ENCODE results near the gene IRF3.
A peak's percentile ranks its signal among the peaks of the same experiment; 100 is the strongest.
"Not testable (repeated sequence)": the region's sequence is repeated elsewhere in the genome, so short reads cannot be mapped to it uniquely, and the experiment has no call there.

Gene IRF3

GRCh38 chr19:49652551-49653465 lies 12.8 kb downstream of the IRF3 start:
- FAIRE-seq: no peak

GRCh38 chr19:49651820-49652550 lies 13.7 kb downstream of the IRF3 start:
- DNase-seq (ENCODE audit: extremely low spot score, insufficient read length, low read depth) (no peak), FAIRE-seq (no peak)

More at GRCh38 chr19:49652551-49653465, 12.8 kb downstream of the IRF3 start:
- no peak for DNase-seq (ENCODE audit: extremely low spot score, insufficient read length, low read depth)

- FAIRE-seq (no peak), DNase-seq (ENCODE audit: extremely low spot score, insufficient read length, low read depth) (no peak)
These were observed 14.4 kb downstream of the IRF3 start for GRCh38 chr19:49651029-49651819.

DNA sequence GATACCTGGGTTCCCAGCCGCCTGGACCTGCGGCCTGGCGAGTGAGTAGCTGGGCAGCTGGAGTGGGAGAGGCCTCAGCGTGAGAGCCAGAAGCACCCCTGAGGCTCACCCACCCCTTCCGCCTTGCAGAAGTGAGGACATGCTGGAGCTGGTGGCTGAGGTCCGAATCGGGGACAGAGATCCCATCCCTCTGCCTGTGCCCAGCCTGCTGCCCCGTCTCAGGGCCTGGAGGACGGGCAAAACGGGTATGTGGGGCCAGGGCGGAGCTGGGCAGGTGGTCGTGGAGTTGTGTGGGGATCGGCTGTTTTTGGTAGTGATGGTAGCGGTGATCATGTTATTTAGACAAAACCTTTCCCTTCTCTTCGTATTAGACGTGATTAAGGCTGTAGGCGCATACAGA lies 19.1 kb downstream of the IRF3 start:
- no peak for DNase-seq (ENCODE audit: extremely low spot score, insufficient read length, low read depth)
- FAIRE-seq: no peak

DNA sequence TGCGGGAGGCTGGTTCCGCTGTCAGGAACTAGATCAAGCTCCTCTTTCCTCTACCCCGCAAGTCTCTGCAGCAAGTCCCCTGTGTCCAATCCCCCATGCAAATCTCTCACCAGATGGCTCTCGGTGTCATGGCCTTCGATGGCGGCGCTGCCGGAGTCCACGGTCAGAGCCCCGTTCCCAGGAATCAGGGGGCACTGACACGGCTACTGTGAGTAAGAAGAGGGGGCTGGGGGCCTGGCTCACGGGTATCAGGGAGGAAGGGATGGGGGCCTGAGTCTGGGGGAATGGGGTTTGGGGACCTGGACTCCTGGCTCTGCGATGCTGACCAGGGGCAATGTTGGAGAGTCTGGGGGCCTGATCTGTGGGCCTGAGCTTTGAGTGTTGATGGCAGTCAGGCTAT lies 19.7 kb downstream of the IRF3 start:
- FAIRE-seq (no peak), DNase-seq (ENCODE audit: extremely low spot score, insufficient read length, low read depth) (no peak)

- FAIRE-seq: no peak
- DNase-seq (ENCODE audit: extremely low spot score, insufficient read length, low read depth): no peak
These were observed 20.1 kb downstream of the IRF3 start for GRCh38 chr19:49645592-49645991.

- DNase-seq (ENCODE audit: extremely low spot score, insufficient read length, low read depth) (no peak), FAIRE-seq (peak; percentile 38)
These were observed 22.2 kb downstream of the IRF3 start for GRCh38 chr19:49643466-49643865.

- DNase-seq (ENCODE audit: extremely low spot score, insufficient read length, low read depth) (no peak), FAIRE-seq (no peak)
These were observed 23.1 kb downstream of the IRF3 start for GRCh38 chr19:49642492-49643035.

GRCh38 chr19:49641688-49642491 lies 23.8 kb downstream of the IRF3 start, which contains the start of gene SCAF1:
Gene SCAF1 (plus strand): TSS chr19:49642209. CDS start chr19:49645027, 2,818 bp downstream.
- FAIRE-seq (peak; percentile 99), DNase-seq (ENCODE audit: extremely low spot score, insufficient read length, low read depth) (peak; percentile 92)

GRCh38 chr19:49640113-49640898 lies 25.4 kb downstream of the IRF3 start, which contains the start of gene RRAS:
Gene RRAS (minus strand): TSS chr19:49640143. CDS start chr19:49640098, 45 bp downstream.
- FAIRE-seq: peak; percentile 99
- DNase-seq (ENCODE audit: extremely low spot score, insufficient read length, low read depth): peak; percentile 94

- no peak for DNase-seq (ENCODE audit: extremely low spot score, insufficient read length, low read depth)
- no peak for FAIRE-seq
These were observed 26.1 kb downstream of the IRF3 start for GRCh38 chr19:49639401-49640112.

DNA sequence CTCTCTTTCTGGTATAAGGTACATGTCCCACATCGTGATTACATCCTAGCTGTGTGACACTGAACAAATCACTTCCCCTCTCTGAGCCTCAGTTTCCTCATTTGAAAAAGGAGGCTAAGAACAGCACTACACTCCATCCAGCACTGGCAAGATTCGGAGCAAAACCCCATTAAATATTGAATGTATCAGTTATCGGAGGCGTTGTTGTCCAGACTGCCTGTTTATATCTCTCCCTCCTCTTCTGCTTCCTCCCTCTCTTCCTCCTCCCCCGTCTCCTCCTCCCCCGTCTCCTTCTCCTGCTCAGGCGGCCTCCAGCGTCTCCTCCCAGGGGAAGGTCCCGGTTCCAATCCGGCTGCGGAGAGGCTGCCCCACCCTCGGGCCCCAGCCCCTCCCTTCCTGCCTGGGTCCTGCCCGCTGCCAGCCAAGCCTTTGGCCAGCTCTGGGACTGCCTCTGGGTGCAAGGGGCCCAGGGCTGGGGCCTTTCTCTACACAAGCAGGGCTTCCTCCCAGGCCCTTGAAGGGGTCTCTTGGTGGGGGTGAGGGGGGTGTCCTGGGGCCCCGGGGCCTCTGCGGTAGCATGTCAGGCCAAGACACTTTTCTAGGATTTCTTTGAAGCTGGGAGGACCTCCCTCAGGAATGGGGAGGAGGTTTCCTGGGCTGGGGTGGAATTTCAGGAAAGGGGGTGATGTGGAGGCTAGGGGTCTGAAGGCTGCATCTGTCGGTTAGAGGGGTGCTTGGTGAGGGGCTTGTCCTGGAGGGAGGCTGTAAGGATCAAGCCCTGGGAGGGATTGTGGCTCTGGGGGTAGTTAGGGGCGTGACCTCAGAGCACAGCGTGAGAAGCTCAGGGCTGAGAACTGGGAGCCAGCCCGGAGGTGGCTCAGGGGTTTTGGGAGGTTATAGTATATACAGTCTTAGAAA lies 27.6 kb downstream of the IRF3 start:
- FAIRE-seq (no peak), DNase-seq (ENCODE audit: extremely low spot score, insufficient read length, low read depth) (no peak)

GRCh38 chr19:49636233-49636932 lies 29.3 kb downstream of the IRF3 start:
- no peak for DNase-seq (ENCODE audit: extremely low spot score, insufficient read length, low read depth)
- no peak for FAIRE-seq

- FAIRE-seq: no peak
- DNase-seq (ENCODE audit: extremely low spot score, insufficient read length, low read depth): no peak
These were observed 30.0 kb downstream of the IRF3 start for GRCh38 chr19:49635530-49636232.

DNA sequence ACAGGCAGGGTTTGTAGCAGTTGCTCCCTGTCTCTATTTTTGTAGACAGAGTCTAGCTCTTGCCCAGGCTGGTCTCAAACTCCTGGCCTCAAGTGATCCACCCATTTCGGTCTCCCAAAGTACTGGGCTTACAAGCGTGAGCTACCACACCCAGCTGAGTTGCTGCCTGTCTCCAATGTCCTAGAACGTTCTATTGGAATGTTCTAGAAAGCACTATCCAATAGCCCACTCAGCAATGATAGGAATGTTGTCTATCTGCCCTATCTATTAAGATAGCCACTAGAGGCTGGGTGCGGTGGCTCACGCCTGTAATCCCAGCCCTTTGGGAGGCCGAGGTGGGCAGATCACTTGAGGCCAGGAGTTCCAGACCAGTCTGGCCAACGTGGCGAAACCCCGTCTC lies 32.4 kb downstream of the IRF3 start:
- not testable (repeated sequence) for FAIRE-seq; DNase-seq (ENCODE audit: extremely low spot score, insufficient read length, low read depth)
